CD4-positive, alpha-beta T cell (primary cell): ENCODE data around the gene KRTAP5-6. TPM values are rescaled to one million over a fixed set of nuclear protein-coding genes. Genes with fewer than 3 reads are reported as not detected.

Source experiments
- ATAC-seq: fragments of 200-7000 bp; cut with Tn5 transposase; one replicate; pipeline ENCODE4 v1.10.0; 2022; ENCODE audit warnings: mild to moderate bottlenecking; ENCODE audit not compliant: poor library complexity
- CTCF ChIA-PET: fragments of 350-600 bp; sonication (Branson Sonifier 250); formaldehyde crosslinking; loops from one replicate; lab custom pipeline; 2021; ENCODE audit warnings: antibody characterized with exemption, inconsistent platforms; lab: Charles Lee
- POLR2A ChIA-PET: fragments of 350-600 bp; sonication (Branson Sonifier 250); formaldehyde crosslinking; loops from one replicate; lab custom pipeline; 2021; ENCODE audit warnings: antibody characterized with exemption, inconsistent platforms; lab: Charles Lee
- DNase-seq, 14 experiments: peaks; one replicate each; pipeline ENCODE4 v3.0.0-alpha.2; 2013 to 2020; ENCODE audit warnings: mixed read lengths in 2 of 14
- H3K27ac ChIP-seq, 2 donors: one replicate each; pipeline versions ENCODE4 v1.5.1 to v1.7.0; 2013; ENCODE audit warnings: low read length in 2 of 2, low read depth in 1 of 2, mild to moderate bottlenecking in 1 of 2
- H3K27me3 ChIP-seq, 2 experiments: 1 replicate in 1 of 2; 2 replicates in 1 of 2; pipeline versions ENCODE4 v1.6.1 to v1.7.0; 2013; ENCODE audit warnings: low read length in 2 of 2, control low read depth in 1 of 2, mild to moderate bottlenecking in 1 of 2, moderate library complexity in 1 of 2; ENCODE audit not compliant: insufficient read depth in 2 of 2, control insufficient read depth in 1 of 2
- H3K36me3 ChIP-seq: one replicate; pipeline ENCODE4 v1.6.1; 2013; ENCODE audit warnings: low read length, control low read depth; ENCODE audit not compliant: insufficient read depth
- H3K4me1 ChIP-seq: one replicate; pipeline ENCODE4 v1.6.1; 2013; ENCODE audit warnings: low read length, control low read depth; ENCODE audit not compliant: insufficient read depth
- H3K4me3 ChIP-seq: one replicate; pipeline ENCODE4 v1.5.1; 2013; ENCODE audit warnings: mild to moderate bottlenecking, low read length, moderate library complexity
- H3K9me3 ChIP-seq, 2 experiments: 1 replicate in 1 of 2; 2 replicates in 1 of 2; pipeline versions ENCODE4 v1.6.1 to v1.7.0; 2013; ENCODE audit warnings: low read length in 2 of 2, mild to moderate bottlenecking in 2 of 2, control low read depth in 1 of 2, moderate library complexity in 1 of 2; ENCODE audit not compliant: control insufficient read depth in 1 of 2, insufficient read depth in 1 of 2
- H3K27ac Mint-ChIP-seq: one replicate; pipeline ENCODE4 v1.8.0; 2020; ENCODE audit warnings: mixed read lengths
- H3K27me3 Mint-ChIP-seq: one replicate; pipeline ENCODE4 v1.8.0; 2021; ENCODE audit warnings: mixed read lengths
- H3K36me3 Mint-ChIP-seq: one replicate; pipeline ENCODE4 v1.8.0; 2021; ENCODE audit warnings: low read depth, mixed read lengths
- H3K4me1 Mint-ChIP-seq: one replicate; pipeline ENCODE4 v1.8.0; 2021; ENCODE audit warnings: low read depth, mixed read lengths
- H3K4me3 Mint-ChIP-seq: one replicate; pipeline ENCODE4 v1.8.0; 2020; ENCODE audit warnings: mild to moderate bottlenecking, mixed read lengths
- H3K9me3 Mint-ChIP-seq: one replicate; pipeline ENCODE4 v1.8.0; 2020; ENCODE audit warnings: mixed read lengths
- intact Hi-C, 2 experiments: fragments of 100-400 bp; cut with DNase I in 1 of 2; cut with micrococcal nuclease in 1 of 2; formaldehyde crosslinking; loops; one replicate each; pipeline versions ENCODE4 v1.15.1 to v1.9.0; 2023 to 2025; cut with DNase I, micrococcal nuclease
- total RNA-seq, 174 experiments: library from RNA in 2 of 174; stranded (reverse) in 2 of 174; gene quantifications; one replicate each; pipeline ENCODE4 v1.2.3 and lab custom pipeline; 2021 to 2026
- TF ChIP-seq, protein P1 (sequence below): fragments of 200-600 bp; IDR thresholded peaks from one replicate; pipeline ENCODE4 v1.8.0; 2022; ENCODE audit warnings: antibody characterized with exemption, mild to moderate bottlenecking

The KRTAP5-6 gene
- total RNA-seq, 2 experiments from 2014 or later: not detected

DNA sequence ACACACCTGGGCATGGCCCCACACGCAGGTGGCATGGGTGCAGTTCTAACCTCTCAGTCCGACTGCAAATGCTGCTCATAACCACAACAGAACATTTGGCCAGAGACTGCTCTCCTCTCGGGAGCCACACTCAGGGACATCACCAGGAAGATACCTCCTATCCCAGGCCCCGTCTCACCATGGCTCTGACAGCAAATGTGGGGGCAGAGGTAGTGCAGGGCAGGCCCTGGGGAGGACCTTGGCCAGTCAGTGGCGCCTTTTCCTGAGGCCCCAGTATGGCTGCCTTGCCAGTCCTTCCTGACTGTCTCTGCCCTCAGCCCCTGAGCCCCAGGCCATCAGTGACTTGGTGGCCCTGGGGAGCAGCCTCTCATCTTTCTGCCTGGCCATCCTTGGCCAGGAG lies 2.8 kb downstream of the KRTAP5-6 start:
- H3K27me3 Mint-ChIP-seq: no peaks in the 10 kb centered on the region
- H3K9me3 ChIP-seq: peaks cover 10 to 11% of the 10 kb centered on the region in 2 experiments
- no peak overlapping the region for H3K27ac ChIP-seq
- DNase-seq (no peak), ATAC-seq (no peak)
- no peak overlapping the region for H3K4me3 ChIP-seq
- peaks cover 7% of the 10 kb centered on the region for H3K4me1 ChIP-seq
- no peak overlapping the region for H3K27ac Mint-ChIP-seq
- intact Hi-C loops: no loop called here
- ChIA-PET POLR2A (no interaction called here), CTCF (no interaction called here)
- H3K27me3 ChIP-seq: no peaks in the 10 kb centered on the region
- peaks cover 16% of the 10 kb centered on the region for H3K4me1 Mint-ChIP-seq
- peaks cover 6% of the 10 kb centered on the region for H3K9me3 Mint-ChIP-seq
- H3K4me3 Mint-ChIP-seq: no peak overlapping the region
- H3K36me3 Mint-ChIP-seq: peaks cover 10% of the 10 kb centered on the region
- TF ChIP-seq, protein P1, sequence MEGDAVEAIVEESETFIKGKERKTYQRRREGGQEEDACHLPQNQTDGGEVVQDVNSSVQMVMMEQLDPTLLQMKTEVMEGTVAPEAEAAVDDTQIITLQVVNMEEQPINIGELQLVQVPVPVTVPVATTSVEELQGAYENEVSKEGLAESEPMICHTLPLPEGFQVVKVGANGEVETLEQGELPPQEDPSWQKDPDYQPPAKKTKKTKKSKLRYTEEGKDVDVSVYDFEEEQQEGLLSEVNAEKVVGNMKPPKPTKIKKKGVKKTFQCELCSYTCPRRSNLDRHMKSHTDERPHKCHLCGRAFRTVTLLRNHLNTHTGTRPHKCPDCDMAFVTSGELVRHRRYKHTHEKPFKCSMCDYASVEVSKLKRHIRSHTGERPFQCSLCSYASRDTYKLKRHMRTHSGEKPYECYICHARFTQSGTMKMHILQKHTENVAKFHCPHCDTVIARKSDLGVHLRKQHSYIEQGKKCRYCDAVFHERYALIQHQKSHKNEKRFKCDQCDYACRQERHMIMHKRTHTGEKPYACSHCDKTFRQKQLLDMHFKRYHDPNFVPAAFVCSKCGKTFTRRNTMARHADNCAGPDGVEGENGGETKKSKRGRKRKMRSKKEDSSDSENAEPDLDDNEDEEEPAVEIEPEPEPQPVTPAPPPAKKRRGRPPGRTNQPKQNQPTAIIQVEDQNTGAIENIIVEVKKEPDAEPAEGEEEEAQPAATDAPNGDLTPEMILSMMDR: no peak
- H3K36me3 ChIP-seq: no peaks in the 10 kb centered on the region

DNA sequence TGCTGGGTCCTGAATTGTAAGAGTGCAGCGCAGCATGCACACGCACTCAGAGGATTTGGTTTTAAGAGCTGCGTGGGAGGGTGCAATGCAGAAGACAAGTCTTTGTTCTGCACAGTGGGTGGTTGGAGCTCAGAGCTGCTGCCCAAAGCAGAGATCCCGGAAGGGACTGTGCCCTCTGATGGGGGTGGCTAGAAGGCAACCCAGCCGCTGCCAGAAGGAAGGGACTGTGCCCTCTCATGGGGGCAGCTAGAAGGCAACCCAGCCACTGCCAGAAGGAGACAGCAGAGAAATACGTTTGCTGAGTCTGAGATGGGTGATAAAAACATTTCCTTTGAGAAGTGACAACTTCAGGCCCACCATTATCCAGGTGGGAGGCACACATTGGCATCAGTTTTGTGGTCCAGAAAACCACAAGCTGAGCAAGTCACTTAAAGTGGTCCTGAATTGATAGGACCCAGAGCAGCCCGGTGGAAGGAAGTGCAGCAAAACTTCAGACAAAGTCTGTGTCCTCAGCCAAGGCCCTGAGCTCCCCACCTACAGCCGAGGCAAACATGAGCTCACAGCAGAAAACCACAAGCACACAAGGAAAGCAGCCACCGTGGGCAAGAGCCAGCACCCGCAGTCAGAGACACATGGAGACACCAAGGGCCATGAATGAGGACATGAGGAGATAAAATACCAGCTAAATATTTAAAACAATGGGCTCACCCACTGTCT lies 4.3 kb downstream of the KRTAP5-6 start:
- Histone ChIP-seq H3K36me3 (no peaks in the 10 kb centered on the region), H3K27ac (no peak overlapping the region), H3K4me3 (no peak overlapping the region), H3K4me1 (peaks cover 7% of the 10 kb centered on the region), H3K27me3 (no peaks in the 10 kb centered on the region), H3K9me3 (peaks cover 10 to 11% of the 10 kb centered on the region in 2 experiments)
- peak in 1 of 14 experiments; percentile 23 for DNase-seq
- no peaks in the 10 kb centered on the region for H3K27me3 Mint-ChIP-seq
- H3K9me3 Mint-ChIP-seq: peaks cover 6% of the 10 kb centered on the region
- peaks cover 30% of the 10 kb centered on the region for H3K4me1 Mint-ChIP-seq
- peaks cover 10% of the 10 kb centered on the region for H3K36me3 Mint-ChIP-seq
- ChIA-PET POLR2A (interaction anchor here (2.1 kb wide), 1 partner anchor 54 kb away, joined by 7 read pairs; no protein-coding TSS in a partner anchor), CTCF (interaction anchor here (1.9 kb wide), 1 partner anchor 131 kb away, joined by 8 read pairs; no protein-coding TSS in a partner anchor)
- peak; percentile 55 for ATAC-seq
- intact Hi-C loops: no loop called here
- TF ChIP-seq, protein P1: no peak
- peak overlapping the region; percentile 78 for H3K27ac Mint-ChIP-seq
- H3K4me3 Mint-ChIP-seq: peak overlapping the region; percentile 56

DNA sequence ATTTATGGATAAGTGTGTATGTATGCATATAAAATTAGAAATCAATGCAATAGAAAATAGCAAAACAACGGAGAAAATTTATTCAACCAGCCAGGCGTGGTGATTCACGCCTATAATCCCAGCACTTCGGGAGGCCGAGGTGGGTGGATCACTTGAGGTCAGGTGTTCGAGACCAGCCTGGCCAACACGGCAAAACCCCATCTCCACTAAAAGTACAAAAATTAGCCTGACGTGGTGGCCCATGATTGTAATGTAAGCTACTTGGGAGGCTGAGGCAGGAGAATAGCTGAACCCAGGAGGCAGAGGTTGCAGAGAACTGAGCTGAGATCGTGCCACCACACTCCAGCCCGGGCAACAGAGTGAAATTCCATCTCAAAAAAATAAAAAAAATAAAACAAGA lies 5.5 kb downstream of the KRTAP5-6 start:
- no peaks in the 10 kb centered on the region for H3K27me3 Mint-ChIP-seq
- ATAC-seq (no peak), DNase-seq (no peak)
- peaks cover 34% of the 10 kb centered on the region for H3K4me1 Mint-ChIP-seq
- Histone ChIP-seq H3K4me3 (no peak overlapping the region), H3K9me3 (peaks cover 10 to 15% of the 10 kb centered on the region in 2 experiments), H3K36me3 (no peaks in the 10 kb centered on the region), H3K27me3 (peaks cover 0 to 3% of the 10 kb centered on the region in 2 experiments), H3K4me1 (peaks cover 11% of the 10 kb centered on the region), H3K27ac (no peak overlapping the region)
- ChIA-PET CTCF (no interaction called here), POLR2A (interaction anchor here (2.1 kb wide), 1 partner anchor 53 kb away, joined by 7 read pairs; no protein-coding TSS in a partner anchor)
- H3K4me3 Mint-ChIP-seq: no peak overlapping the region
- H3K36me3 Mint-ChIP-seq: peaks cover 10% of the 10 kb centered on the region
- no peak overlapping the region for H3K27ac Mint-ChIP-seq
- TF ChIP-seq, protein P1: no peak
- peaks cover 6% of the 10 kb centered on the region for H3K9me3 Mint-ChIP-seq
- intact Hi-C loops: no loop called here
